ENCODE data around the gene TEAD1. TPM values are rescaled to one million over a fixed set of nuclear protein-coding genes. Genes with fewer than 3 reads are reported as not detected.

TEAD1 gene
- total RNA-seq, 4 donors from 2014 or later: 71.5 to 109 (median 88.5) TPM

DNA sequence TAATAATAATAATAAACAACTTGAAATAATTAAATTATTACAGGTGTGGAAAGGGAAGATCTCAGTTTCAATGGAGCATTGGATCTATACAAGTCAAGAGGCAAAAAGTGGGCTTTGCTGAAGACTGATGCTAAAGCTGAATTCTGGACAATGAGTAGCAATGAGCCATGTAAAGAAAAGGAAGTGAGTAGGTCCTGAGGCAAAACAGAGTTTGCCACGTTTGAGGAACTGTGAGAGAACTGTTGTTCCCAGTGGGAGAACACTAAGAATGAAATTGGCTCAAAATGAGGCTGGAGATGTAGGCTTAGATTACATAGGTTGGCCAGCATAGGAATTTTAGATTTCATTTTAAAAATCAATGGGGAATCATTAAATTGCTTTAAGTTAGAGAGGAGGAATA lies 33.9 kb upstream of the TEAD1 start:
- DNase-seq: no peak
- intact Hi-C loops (cut with DNase I): no loop called here
- Histone ChIP-seq H3K4me1 (no peaks in the 10 kb centered on the region), H3K27me3 (no peaks in the 10 kb centered on the region), H3K4me3 (replicated peaks in 1 of 3) (no peak overlapping the region), H3K9me3 (no peaks in the 10 kb centered on the region), H3K36me3 (no peaks in the 10 kb centered on the region), H3K27ac (no peak overlapping the region)
- TF ChIP-seq, protein P1, sequence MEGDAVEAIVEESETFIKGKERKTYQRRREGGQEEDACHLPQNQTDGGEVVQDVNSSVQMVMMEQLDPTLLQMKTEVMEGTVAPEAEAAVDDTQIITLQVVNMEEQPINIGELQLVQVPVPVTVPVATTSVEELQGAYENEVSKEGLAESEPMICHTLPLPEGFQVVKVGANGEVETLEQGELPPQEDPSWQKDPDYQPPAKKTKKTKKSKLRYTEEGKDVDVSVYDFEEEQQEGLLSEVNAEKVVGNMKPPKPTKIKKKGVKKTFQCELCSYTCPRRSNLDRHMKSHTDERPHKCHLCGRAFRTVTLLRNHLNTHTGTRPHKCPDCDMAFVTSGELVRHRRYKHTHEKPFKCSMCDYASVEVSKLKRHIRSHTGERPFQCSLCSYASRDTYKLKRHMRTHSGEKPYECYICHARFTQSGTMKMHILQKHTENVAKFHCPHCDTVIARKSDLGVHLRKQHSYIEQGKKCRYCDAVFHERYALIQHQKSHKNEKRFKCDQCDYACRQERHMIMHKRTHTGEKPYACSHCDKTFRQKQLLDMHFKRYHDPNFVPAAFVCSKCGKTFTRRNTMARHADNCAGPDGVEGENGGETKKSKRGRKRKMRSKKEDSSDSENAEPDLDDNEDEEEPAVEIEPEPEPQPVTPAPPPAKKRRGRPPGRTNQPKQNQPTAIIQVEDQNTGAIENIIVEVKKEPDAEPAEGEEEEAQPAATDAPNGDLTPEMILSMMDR (IDR thresholded peaks at IDR 0.05): no peak
- TF ChIP-seq POLR2A (IDR thresholded peaks at IDR 0.05): no peak
- 16 to 29% methylated on average over 1 of the region's 1 CpG for WGBS, 2 donors

DNA sequence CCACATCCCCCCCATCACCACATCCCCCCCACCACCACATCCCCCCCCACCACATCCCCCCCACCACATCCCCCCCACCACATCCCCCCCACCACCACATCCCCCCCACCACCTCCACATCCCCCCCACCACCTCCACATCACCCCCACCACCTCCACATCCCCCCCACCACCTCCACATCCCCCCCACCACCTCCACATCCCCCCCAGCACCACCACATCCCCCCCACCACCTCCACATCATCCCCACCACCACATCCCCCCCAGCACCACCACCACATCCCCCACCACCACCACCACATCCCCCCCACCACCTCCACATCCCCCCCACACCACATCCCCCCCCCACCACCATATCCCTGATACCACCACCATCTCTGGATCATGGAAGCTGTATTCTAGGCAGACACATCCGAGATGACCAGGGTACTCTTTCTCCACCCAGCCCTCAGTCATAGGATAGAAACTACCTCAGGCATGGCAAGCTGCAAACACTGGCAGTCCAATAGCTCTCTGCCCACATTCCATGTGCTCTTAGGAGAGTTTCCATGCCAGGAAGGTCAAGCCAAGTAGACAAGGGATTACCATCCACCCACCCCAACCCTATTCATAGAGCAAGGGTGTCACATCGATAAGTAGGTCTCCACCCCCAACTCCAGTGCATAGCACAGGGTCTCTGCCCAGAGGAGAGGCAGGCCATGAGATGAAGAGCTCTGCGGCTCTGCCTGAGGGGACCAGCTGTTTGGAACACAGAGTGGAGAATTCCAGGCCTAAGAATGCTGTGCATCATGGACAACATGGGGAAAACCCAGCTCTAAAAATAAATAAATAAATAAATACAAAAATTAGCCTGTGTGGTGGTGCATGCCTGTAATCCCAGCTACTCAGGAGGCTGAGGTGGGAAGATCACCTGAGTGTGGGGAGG lies 33.0 kb upstream of the TEAD1 start:
- no peak for TF ChIP-seq POLR2A (IDR thresholded peaks at IDR 0.05)
- TF ChIP-seq, protein P1 (IDR thresholded peaks at IDR 0.05): no peak
- Histone ChIP-seq H3K9me3 (no peaks in the 10 kb centered on the region), H3K4me3 (replicated peaks in 1 of 3) (no peak overlapping the region), H3K36me3 (no peaks in the 10 kb centered on the region), H3K27me3 (no peaks in the 10 kb centered on the region), H3K27ac (no peak overlapping the region), H3K4me1 (no peaks in the 10 kb centered on the region)
- DNase-seq: no peak
- intact Hi-C loops (cut with DNase I): no loop called here
- 90 to 93% methylated on average over 3 of the region's 3 CpGs for whole genome bisulfite sequencing, 2 donors

DNA sequence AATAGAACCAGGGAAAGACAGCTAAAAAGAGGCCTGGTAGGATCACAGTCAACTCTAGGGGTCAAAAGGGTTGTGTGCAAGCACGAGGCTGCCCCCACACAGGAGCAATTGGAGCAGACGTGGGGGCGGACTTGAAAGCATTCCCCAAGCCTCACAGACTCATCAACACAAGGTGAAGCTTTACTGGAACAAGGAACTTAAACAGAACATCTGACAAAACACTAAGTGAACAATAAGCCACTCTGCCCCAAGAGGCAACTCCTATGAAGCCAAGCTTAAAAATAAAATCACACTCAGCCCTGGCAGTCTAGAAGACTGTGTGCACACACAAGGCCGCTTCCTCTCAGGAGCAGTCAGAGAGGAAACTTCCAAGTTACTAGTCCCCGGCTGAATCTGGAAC lies 32.2 kb upstream of the TEAD1 start:
- 66 to 73% methylated on average over 5 of the region's 5 CpGs for WGBS, 2 donors
- Histone ChIP-seq H3K27ac (no peak overlapping the region), H3K27me3 (no peaks in the 10 kb centered on the region), H3K36me3 (no peaks in the 10 kb centered on the region), H3K9me3 (no peaks in the 10 kb centered on the region), H3K4me1 (no peaks in the 10 kb centered on the region), H3K4me3 (replicated peaks in 1 of 3) (no peak overlapping the region)
- no peak for DNase-seq
- TF ChIP-seq, protein P1 (IDR thresholded peaks at IDR 0.05): no peak
- no peak for TF ChIP-seq POLR2A (IDR thresholded peaks at IDR 0.05)
- intact Hi-C loops (cut with DNase I): no loop called here

DNA sequence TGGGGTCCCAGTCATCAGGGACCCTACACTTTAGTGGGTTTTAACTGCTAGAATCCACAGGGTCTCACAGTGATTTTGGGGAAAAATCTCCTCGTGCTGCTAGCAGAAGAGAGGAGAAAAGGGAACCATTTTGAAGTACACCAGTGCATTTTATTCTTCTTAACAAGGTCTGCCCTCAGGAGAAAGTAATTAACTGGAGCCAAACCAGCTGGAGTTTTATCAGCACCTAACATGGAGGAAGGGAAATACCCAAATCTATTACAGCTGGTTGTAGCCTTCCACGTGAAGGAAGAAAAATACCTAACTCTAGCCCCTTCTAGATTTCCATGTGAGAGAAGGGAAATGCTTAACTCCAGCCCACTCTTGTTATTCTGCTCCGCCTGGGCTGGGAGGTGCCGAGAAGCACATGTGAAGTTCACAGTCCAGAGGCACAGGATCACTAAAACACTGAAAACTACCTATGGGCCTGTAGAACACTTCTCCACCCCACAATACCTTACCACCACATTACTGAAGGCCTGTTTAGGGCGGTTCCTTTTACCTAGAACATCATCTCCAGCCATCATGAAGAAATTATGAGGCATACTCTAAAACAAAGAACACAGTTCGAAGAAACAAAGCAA lies 31.3 kb upstream of the TEAD1 start:
- H3K27me3 ChIP-seq: no peaks in the 10 kb centered on the region
- H3K4me1 ChIP-seq: no peaks in the 10 kb centered on the region
- no peak overlapping the region for H3K4me3 ChIP-seq (replicated peaks in 1 of 3)
- TF ChIP-seq, protein P1 (IDR thresholded peaks at IDR 0.05): no peak
- TF ChIP-seq POLR2A (IDR thresholded peaks at IDR 0.05): no peak
- H3K36me3 ChIP-seq: no peaks in the 10 kb centered on the region
- H3K27ac ChIP-seq: no peak overlapping the region
- DNase-seq: no peak
- H3K9me3 ChIP-seq: no peaks in the 10 kb centered on the region
- intact Hi-C loops (cut with DNase I): no loop called here
- 89 to 90% methylated on average over 6 of the region's 6 CpGs for WGBS, 2 donors

DNA sequence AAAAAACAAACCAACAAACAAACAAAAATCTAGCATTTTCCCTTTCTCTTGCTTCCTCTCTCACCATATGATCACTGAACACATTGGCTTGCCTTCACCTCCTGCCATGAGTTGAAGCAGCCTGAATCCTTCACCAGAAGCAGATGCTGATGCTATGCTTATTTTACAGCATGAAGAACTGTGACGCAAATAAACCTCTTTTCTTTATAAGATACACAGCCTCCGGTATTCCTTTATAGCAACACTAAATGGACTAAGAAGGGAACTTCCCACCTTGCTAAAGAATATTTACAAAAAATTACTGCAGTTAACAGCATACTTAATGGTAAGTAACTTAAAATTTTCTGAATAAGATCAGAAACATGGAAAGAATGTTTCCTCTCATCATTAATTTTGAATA lies 27.7 kb upstream of the TEAD1 start:
- H3K4me1 ChIP-seq: no peaks in the 10 kb centered on the region
- H3K27ac ChIP-seq: no peak overlapping the region
- TF ChIP-seq POLR2A (IDR thresholded peaks at IDR 0.05): no peak
- TF ChIP-seq, protein P1 (IDR thresholded peaks at IDR 0.05): no peak
- no peak for DNase-seq
- no peaks in the 10 kb centered on the region for H3K36me3 ChIP-seq
- H3K9me3 ChIP-seq: no peaks in the 10 kb centered on the region
- WGBS, 2 donors: 97 to 100% methylated on average over 2 of the region's 2 CpGs
- H3K4me3 ChIP-seq (replicated peaks in 1 of 3): no peak overlapping the region
- no peaks in the 10 kb centered on the region for H3K27me3 ChIP-seq
- intact Hi-C loops (cut with DNase I): no loop called here
